Nephron progenitor cell (in vitro differentiated cells): ENCODE measurements around the gene TNP1.

Source experiments
- DNase-seq: peaks from one replicate; pipeline ENCODE4 v3.0.0; 2021
- H3K27ac Mint-ChIP-seq: 2 replicates; pipeline ENCODE4 v1.8.0; 2021; ENCODE audit warnings: mild to moderate bottlenecking, moderate library complexity, mixed read lengths
- H3K27me3 Mint-ChIP-seq: 2 replicates; pipeline ENCODE4 v1.8.0; 2021; ENCODE audit warnings: mild to moderate bottlenecking, low read depth, mixed read lengths; ENCODE audit not compliant: poor library complexity
- H3K36me3 Mint-ChIP-seq: 2 replicates; pipeline ENCODE4 v1.8.0; 2021; ENCODE audit warnings: low read depth, mixed read lengths
- H3K4me1 Mint-ChIP-seq: 2 replicates; pipeline ENCODE4 v1.8.0; 2021; ENCODE audit warnings: mixed read lengths
- H3K4me3 Mint-ChIP-seq: 2 replicates; pipeline ENCODE4 v1.8.0; 2021; ENCODE audit warnings: mild to moderate bottlenecking, moderate library complexity, mixed read lengths
- H3K9me3 Mint-ChIP-seq: 2 replicates; pipeline ENCODE4 v1.8.0; 2021; ENCODE audit warnings: mild to moderate bottlenecking, moderate library complexity, mixed read lengths
- CTCF ChIP-seq: fragments of 200-600 bp; sonication (generic); IDR thresholded peaks from 2 replicates; pipeline ENCODE4 v1.5.0; 2021; ENCODE audit warnings: antibody characterized with exemption

TNP1 gene

GRCh38 chr2:216837740-216838139 lies 22.1 kb downstream of the TNP1 start:
- Mint-ChIP-seq H3K27ac (peak overlapping the region; percentile 49), H3K27me3 (peaks cover 5% of the 10 kb centered on the region), H3K4me3 (no peak overlapping the region), H3K36me3 (no peaks in the 10 kb centered on the region), H3K4me1 (peaks cover 33% of the 10 kb centered on the region), H3K9me3 (no peaks in the 10 kb centered on the region)
- no peak for TF ChIP-seq CTCF
- no peak for DNase-seq

GRCh38 chr2:216833061-216833460 lies 26.8 kb downstream of the TNP1 start:
- no peak overlapping the region for H3K4me3 Mint-ChIP-seq
- H3K27ac Mint-ChIP-seq, result no peak overlapping the region
- peaks cover 31% of the 10 kb centered on the region for H3K4me1 Mint-ChIP-seq
- TF ChIP-seq CTCF, result no peak
- no peaks in the 10 kb centered on the region for H3K9me3 Mint-ChIP-seq
- DNase-seq, result no peak
- no peaks in the 10 kb centered on the region for H3K36me3 Mint-ChIP-seq
- no peaks in the 10 kb centered on the region for H3K27me3 Mint-ChIP-seq

- H3K4me3 Mint-ChIP-seq, result no peak overlapping the region
- no peak overlapping the region for H3K27ac Mint-ChIP-seq
Measured at GRCh38 chr2:216830346-216830745, 29.5 kb downstream of the TNP1 start.

GRCh38 chr2:216829533-216829932 lies 30.3 kb downstream of the TNP1 start:
- H3K36me3 Mint-ChIP-seq, result no peaks in the 10 kb centered on the region
- no peak for DNase-seq
- no peak overlapping the region for H3K4me3 Mint-ChIP-seq
- no peak for TF ChIP-seq CTCF
- no peaks in the 10 kb centered on the region for H3K9me3 Mint-ChIP-seq
- H3K27me3 Mint-ChIP-seq, result no peaks in the 10 kb centered on the region
- peaks cover 25% of the 10 kb centered on the region for H3K4me1 Mint-ChIP-seq
- H3K27ac Mint-ChIP-seq, result no peak overlapping the region

More at GRCh38 chr2:216830346-216830745, 29.5 kb downstream of the TNP1 start:
- Mint-ChIP-seq H3K4me1 (peaks cover 29% of the 10 kb centered on the region), H3K27me3 (no peaks in the 10 kb centered on the region), H3K9me3 (no peaks in the 10 kb centered on the region), H3K36me3 (no peaks in the 10 kb centered on the region)
- no peak for TF ChIP-seq CTCF
- DNase-seq, result no peak

GRCh38 chr2:216827073-216827720 lies 32.7 kb downstream of the TNP1 start:
- no peak for DNase-seq
- no peak for TF ChIP-seq CTCF

GRCh38 chr2:216822470-216822869 lies 37.4 kb downstream of the TNP1 start:
- DNase-seq, result no peak
- Mint-ChIP-seq H3K4me1 (peaks cover 6% of the 10 kb centered on the region), H3K9me3 (no peaks in the 10 kb centered on the region), H3K27ac (no peak overlapping the region), H3K36me3 (no peaks in the 10 kb centered on the region), H3K4me3 (no peak overlapping the region), H3K27me3 (no peaks in the 10 kb centered on the region)
- TF ChIP-seq CTCF, result no peak

More at GRCh38 chr2:216827073-216827720, 32.7 kb downstream of the TNP1 start:
- Mint-ChIP-seq H3K27me3 (no peaks in the 10 kb centered on the region), H3K27ac (no peak overlapping the region), H3K4me1 (peaks cover 18% of the 10 kb centered on the region), H3K9me3 (no peaks in the 10 kb centered on the region), H3K4me3 (no peak overlapping the region), H3K36me3 (no peaks in the 10 kb centered on the region)
